Measurements from ENCODE around the gene FBXL20.
"Not testable (repeated sequence)": the region's sequence is repeated elsewhere in the genome, so short reads cannot be mapped to it uniquely, and the experiment has no call there.

The FBXL20 gene

DNA sequence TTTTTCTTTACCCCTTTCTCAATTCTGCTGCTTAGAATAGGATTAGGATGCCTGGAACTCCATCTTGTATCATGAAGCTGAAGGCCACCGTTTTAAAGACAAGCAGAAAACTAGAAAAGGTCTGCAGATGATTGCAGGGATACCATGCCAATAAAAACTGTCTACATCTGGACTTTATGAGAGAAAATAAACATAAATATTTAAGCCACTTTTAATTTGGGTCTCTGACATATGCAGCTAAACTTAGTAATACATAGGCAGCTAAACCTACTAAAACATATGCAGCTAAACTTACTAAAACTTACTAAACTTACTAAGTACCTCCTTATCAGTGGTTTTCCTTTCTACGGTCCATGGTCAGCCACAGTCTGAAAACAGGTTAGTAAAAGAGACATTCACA lies 48.4 kb downstream of the FBXL20 start:
- in situ Hi-C loops (cut with MboI; ENCODE audit: low pct_unique_long_range_greater_than_20kb, low sequenced_read_pairs, unreplicated experiment), result no loop called here
- DNase-seq (ENCODE audit: low spot score), result no peak
- TF ChIP-seq, protein P1, sequence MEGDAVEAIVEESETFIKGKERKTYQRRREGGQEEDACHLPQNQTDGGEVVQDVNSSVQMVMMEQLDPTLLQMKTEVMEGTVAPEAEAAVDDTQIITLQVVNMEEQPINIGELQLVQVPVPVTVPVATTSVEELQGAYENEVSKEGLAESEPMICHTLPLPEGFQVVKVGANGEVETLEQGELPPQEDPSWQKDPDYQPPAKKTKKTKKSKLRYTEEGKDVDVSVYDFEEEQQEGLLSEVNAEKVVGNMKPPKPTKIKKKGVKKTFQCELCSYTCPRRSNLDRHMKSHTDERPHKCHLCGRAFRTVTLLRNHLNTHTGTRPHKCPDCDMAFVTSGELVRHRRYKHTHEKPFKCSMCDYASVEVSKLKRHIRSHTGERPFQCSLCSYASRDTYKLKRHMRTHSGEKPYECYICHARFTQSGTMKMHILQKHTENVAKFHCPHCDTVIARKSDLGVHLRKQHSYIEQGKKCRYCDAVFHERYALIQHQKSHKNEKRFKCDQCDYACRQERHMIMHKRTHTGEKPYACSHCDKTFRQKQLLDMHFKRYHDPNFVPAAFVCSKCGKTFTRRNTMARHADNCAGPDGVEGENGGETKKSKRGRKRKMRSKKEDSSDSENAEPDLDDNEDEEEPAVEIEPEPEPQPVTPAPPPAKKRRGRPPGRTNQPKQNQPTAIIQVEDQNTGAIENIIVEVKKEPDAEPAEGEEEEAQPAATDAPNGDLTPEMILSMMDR (IDR thresholded peaks at IDR 0.05; ENCODE audit: extremely low read depth, insufficient read depth, missing control alignments), result no peak

DNA sequence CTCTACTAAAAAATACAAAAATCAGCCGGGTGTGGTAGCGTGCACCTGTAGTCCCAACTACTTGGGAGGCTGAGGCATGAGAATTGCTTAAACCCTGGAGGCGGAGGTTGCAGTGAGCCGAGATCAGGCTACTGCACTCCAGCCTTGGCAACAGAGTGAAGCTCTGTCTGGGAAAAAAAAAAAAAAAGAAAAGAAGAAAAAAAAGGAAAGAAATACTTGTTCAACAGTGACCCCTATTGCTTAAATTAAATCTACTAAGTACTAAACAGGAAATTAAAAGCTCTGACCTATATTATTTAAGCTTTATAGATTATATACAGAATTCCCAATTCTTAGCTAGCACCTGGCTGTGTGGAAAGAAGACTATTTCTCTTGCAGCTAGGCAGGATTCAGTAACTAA lies 48.9 kb downstream of the FBXL20 start:
- TF ChIP-seq, protein P1 (IDR thresholded peaks at IDR 0.05; ENCODE audit: extremely low read depth, insufficient read depth, missing control alignments), result no peak
- no peak for DNase-seq (ENCODE audit: low spot score)
- in situ Hi-C loops (cut with MboI; ENCODE audit: low pct_unique_long_range_greater_than_20kb, low sequenced_read_pairs, unreplicated experiment), result no loop called here

DNA sequence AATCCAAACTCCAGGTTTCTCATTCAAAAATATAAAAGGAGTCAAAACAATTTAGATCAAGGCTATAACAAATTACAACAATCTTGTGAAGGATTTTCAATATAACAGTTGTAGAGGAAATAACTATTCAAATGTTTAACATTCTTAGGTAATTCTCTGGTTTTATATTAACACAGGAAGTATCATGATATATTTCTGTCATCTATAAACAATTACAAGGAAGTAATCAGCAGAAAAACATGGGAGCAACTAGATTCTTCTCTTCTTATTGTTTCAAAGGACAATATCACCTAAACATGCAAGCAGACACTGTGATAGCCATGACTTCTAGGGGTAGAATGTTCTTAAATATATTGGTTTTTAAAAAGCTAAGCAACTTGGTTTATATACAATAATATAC lies 49.9 kb downstream of the FBXL20 start:
- no peak for DNase-seq (ENCODE audit: low spot score)
- TF ChIP-seq, protein P1 (IDR thresholded peaks at IDR 0.05; ENCODE audit: extremely low read depth, insufficient read depth, missing control alignments), result no peak
- in situ Hi-C loops (cut with MboI; ENCODE audit: low pct_unique_long_range_greater_than_20kb, low sequenced_read_pairs, unreplicated experiment), result no loop called here

DNA sequence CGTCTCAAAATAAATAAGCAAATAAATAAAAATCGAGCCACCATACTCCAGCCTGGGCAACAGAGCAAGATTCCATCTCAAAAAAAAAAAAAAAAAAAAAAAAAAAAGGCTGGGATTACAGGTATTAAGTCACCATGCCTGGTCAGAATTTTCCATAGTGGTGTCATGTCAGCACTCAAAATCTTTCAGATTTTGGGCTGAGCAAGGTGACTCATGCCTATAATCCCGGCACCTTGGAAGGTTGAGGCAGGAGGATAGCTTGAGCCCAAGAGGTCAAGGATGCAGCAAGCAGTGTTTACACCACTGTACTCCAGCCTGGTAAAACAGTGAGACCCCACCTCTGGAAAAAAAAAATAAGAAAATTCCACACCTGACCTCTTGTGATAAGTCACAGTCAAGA lies 52.2 kb downstream of the FBXL20 start:
- no peak for DNase-seq (ENCODE audit: low spot score)
- in situ Hi-C loops (cut with MboI; ENCODE audit: low pct_unique_long_range_greater_than_20kb, low sequenced_read_pairs, unreplicated experiment), result no loop called here
- TF ChIP-seq, protein P1 (IDR thresholded peaks at IDR 0.05; ENCODE audit: extremely low read depth, insufficient read depth, missing control alignments), result no peak

DNA sequence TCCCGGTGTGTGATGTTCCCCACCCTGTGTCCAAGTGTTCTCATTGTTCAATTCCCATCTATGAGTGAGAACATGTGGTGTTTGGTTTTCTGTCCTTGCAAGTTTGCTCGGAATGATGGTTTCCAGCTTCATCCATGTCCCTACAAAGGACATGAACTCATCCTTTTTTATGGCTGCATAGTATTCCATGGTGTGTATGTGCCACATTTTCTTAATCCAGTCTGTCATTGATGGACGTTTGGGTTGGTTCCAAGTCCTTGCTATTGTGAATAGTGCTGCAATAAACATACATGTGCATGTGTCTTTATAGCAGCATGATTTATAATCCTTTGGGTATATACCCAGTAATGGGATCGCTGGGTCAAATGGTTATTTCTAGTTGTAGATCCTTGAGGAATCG lies 54.6 kb downstream of the FBXL20 start:
- DNase-seq (ENCODE audit: low spot score); in situ Hi-C loops (cut with MboI; ENCODE audit: low pct_unique_long_range_greater_than_20kb, low sequenced_read_pairs, unreplicated experiment): not testable (repeated sequence)

DNA sequence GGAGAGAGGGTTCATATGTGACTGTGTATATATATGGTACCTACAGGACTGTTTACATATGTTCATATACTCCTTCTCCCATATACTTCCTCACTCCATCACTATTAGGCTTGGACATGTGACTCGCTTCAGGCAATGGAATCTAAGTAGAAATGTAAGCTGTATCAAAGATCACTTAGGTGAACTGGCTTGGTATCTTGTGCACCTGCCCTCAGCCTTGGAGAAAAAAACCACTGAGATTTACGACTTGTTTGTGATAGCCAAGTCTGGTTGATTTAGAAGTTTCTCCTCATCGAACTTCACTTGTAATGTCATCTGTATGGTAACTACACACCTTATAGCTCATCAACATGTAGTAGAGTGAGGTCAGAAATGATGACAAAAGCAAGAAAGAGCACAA lies 59.9 kb downstream of the FBXL20 start:
- in situ Hi-C loops (cut with MboI; ENCODE audit: low pct_unique_long_range_greater_than_20kb, low sequenced_read_pairs, unreplicated experiment), result no loop called here
- TF ChIP-seq, protein P1 (IDR thresholded peaks at IDR 0.05; ENCODE audit: extremely low read depth, insufficient read depth, missing control alignments), result no peak
- no peak for DNase-seq (ENCODE audit: low spot score)

DNA sequence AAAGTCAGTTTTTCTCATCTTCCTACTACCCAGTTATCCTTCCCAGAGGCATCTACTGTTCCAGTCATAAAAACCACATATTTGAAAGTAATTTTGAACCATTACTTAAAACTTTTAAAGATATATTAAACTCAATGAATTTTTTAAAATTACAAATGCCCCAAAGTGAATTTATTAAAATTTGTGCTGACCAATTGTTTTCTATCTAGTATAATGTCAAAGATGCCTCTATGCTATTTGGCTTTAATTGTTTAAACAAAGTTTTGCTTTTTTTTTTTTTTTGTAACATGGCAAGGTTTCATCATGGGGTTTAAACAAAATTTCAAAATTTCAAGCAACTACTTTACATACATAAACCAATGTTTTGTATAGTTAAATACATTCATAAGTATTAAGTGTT lies 60.7 kb downstream of the FBXL20 start:
- DNase-seq (ENCODE audit: low spot score), result no peak
- in situ Hi-C loops (cut with MboI; ENCODE audit: low pct_unique_long_range_greater_than_20kb, low sequenced_read_pairs, unreplicated experiment), result no loop called here

More for the DNA sequence above, 60.7 kb downstream of the FBXL20 start:
- TF ChIP-seq, protein P1 (IDR thresholded peaks at IDR 0.05; ENCODE audit: extremely low read depth, insufficient read depth, missing control alignments), result no peak
